ENCODE results near the gene TGFB1.

Gene TGFB1

GRCh38 chr19:41332000-41332399, 21.7 kb downstream of the TGFB1 start:
- Histone ChIP-seq H2AFZ (ENCODE audit: low read length) (no peak overlapping the region), H3K36me3 (ENCODE audit: insufficient read depth, low read length) (peaks cover 70% of the 10 kb centered on the region; the same call in 1 of the 2 replicates), H3K27me3 (ENCODE audit: insufficient read depth, low read length, poor library complexity, severe bottlenecking) (no peaks in the 10 kb centered on the region), H3K9me3 (ENCODE audit: insufficient read depth, low read depth, low read length) (no peaks in the 10 kb centered on the region), H3K9me2 (replicated peaks; ENCODE audit: low read depth, low read length) (no peaks in the 10 kb centered on the region), H3K79me2 (ENCODE audit: insufficient read depth, low read length) (peaks cover 21% of the 10 kb centered on the region; the same call in 1 of the 2 replicates), H3K4me3 (ENCODE audit: low read length, poor library complexity, severe bottlenecking) (no peak overlapping the region), H3K4me1 (ENCODE audit: insufficient read depth, low read length, poor library complexity, severe bottlenecking) (peaks cover 25% of the 10 kb centered on the region), H3K4me2 (ENCODE audit: low read depth, low read length, poor library complexity, severe bottlenecking) (no peak overlapping the region), H3K9ac (ENCODE audit: low read depth, low read length, poor library complexity, severe bottlenecking) (no peak overlapping the region), H4K20me1 (ENCODE audit: insufficient read depth, low read length, poor library complexity, severe bottlenecking) (peaks cover 22% of the 10 kb centered on the region), H3F3A (ENCODE audit: low read depth) (peaks cover 6% of the 10 kb centered on the region)
- TF ChIP-seq CTCF (conservative IDR thresholded peaks at IDR 0.05; ENCODE audit: low read length), result no peak
- TF ChIP-seq EZH2phosphoT487 (IDR thresholded peaks at IDR 0.05; ENCODE audit: borderline replicate concordance), result no peak

DNA sequence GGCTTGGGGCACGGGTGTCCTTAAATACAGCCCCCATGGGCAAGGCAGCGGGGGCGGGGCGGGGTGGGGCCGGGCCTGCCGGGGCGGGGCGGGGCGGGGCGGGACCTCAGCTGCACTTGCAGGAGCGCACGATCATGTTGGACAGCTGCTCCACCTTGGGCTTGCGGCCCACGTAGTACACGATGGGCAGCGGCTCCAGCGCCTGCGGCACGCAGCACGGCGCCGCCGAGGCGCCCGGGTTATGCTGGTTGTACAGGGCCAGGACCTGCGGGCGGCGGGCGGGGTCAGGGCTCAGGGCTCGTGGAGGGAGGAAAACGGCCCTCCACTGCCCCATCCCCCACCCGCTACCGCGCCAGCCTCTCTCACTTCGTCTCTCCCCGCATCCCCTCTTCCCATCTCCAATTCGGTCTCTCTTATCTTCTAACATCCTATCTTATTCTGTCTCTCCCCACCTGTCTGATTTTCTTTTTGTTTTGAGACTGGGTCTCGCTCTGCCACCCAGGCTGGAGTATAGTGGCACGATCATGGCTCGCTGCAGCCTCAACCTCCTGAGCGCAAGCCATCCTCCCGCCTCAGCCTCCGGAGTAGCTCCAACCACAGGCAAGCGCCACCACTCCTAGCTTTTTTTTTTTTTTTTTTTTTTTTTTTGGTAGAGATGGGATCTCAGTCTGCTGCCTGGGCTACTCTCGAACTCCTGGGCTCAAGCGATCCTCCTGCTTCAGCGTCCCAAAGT, 22.6 kb downstream of the TGFB1 start:
- Histone ChIP-seq H4K20me1 (ENCODE audit: insufficient read depth, low read length, poor library complexity, severe bottlenecking) (peaks cover 22% of the 10 kb centered on the region), H3F3A (ENCODE audit: low read depth) (peaks cover 9% of the 10 kb centered on the region), H3K9me3 (ENCODE audit: insufficient read depth, low read depth, low read length) (no peaks in the 10 kb centered on the region), H3K36me3 (ENCODE audit: insufficient read depth, low read length) (peaks cover 63% of the 10 kb centered on the region; the same call in 1 of the 2 replicates), H2AFZ (ENCODE audit: low read length) (no peak overlapping the region), H3K4me1 (ENCODE audit: insufficient read depth, low read length, poor library complexity, severe bottlenecking) (peaks cover 34% of the 10 kb centered on the region), H3K79me2 (ENCODE audit: insufficient read depth, low read length) (peaks cover 28% of the 10 kb centered on the region), H3K4me3 (ENCODE audit: low read length, poor library complexity, severe bottlenecking) (no peak overlapping the region), H3K4me2 (ENCODE audit: low read depth, low read length, poor library complexity, severe bottlenecking) (no peak overlapping the region), H3K27me3 (ENCODE audit: insufficient read depth, low read length, poor library complexity, severe bottlenecking) (no peaks in the 10 kb centered on the region), H3K9ac (ENCODE audit: low read depth, low read length, poor library complexity, severe bottlenecking) (no peak overlapping the region), H3K9me2 (replicated peaks; ENCODE audit: low read depth, low read length) (no peaks in the 10 kb centered on the region)
- TF ChIP-seq EZH2phosphoT487 (IDR thresholded peaks at IDR 0.05; ENCODE audit: borderline replicate concordance), result no peak

- H3K4me3 ChIP-seq (ENCODE audit: low read length, poor library complexity, severe bottlenecking), result no peak overlapping the region
- peaks cover 9% of the 10 kb centered on the region for H3F3A ChIP-seq (ENCODE audit: low read depth)
- peaks cover 22% of the 10 kb centered on the region for H4K20me1 ChIP-seq (ENCODE audit: insufficient read depth, low read length, poor library complexity, severe bottlenecking)
- no peak overlapping the region for H3K4me2 ChIP-seq (ENCODE audit: low read depth, low read length, poor library complexity, severe bottlenecking)
- no peak overlapping the region for H2AFZ ChIP-seq (ENCODE audit: low read length)
- peaks cover 35% of the 10 kb centered on the region for H3K4me1 ChIP-seq (ENCODE audit: insufficient read depth, low read length, poor library complexity, severe bottlenecking)
- H3K9ac ChIP-seq (ENCODE audit: low read depth, low read length, poor library complexity, severe bottlenecking), result no peak overlapping the region
- H3K9me2 ChIP-seq (replicated peaks; ENCODE audit: low read depth, low read length), result no peaks in the 10 kb centered on the region
- H3K27me3 ChIP-seq (ENCODE audit: insufficient read depth, low read length, poor library complexity, severe bottlenecking), result no peaks in the 10 kb centered on the region
- no peaks in the 10 kb centered on the region for H3K9me3 ChIP-seq (ENCODE audit: insufficient read depth, low read depth, low read length)
- H3K79me2 ChIP-seq (ENCODE audit: insufficient read depth, low read length), result peaks cover 34% of the 10 kb centered on the region
- TF ChIP-seq CTCF (conservative IDR thresholded peaks at IDR 0.05; ENCODE audit: low read length) (no peak), EZH2phosphoT487 (IDR thresholded peaks at IDR 0.05; ENCODE audit: borderline replicate concordance) (no peak)
- H3K36me3 ChIP-seq (ENCODE audit: insufficient read depth, low read length), result peaks cover 59% of the 10 kb centered on the region; the same call in 1 of the 2 replicates
These were observed 23.2 kb downstream of the TGFB1 start for GRCh38 chr19:41330481-41330880.

All from Loucy (cell line).